ENCODE results near the gene SNRNP200.
A peak's percentile ranks its signal among the peaks of the same experiment; 100 is the strongest.

SNRNP200 gene

DNA sequence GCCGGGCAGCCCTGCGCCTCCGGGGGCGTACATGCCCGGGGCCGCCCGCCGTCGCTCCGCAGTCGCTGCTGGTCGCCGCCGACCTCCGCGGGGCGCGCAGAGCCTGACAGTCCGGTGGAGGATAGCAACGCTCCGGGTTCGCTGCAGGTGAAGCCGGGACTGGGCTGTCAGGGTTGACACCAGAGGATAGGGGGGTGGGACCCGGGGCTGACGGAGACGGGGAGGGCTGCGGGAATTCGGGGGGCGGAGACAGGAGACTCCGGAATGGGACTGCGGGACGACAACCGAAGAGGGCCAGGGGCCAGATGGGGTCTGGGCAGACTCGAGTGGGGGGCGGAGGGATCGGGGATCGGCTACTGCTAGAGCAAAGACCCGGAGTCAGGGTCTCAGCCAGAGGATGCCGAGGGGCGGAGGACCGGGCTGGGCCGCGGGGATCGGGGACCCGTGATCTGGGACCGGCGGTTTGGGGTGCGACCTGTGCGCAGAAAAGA, 40.0 kb downstream of the SNRNP200 start (continued):
- no peak for TF ChIP-seq TCF7L2 (IDR thresholded peaks at IDR 0.05; ENCODE audit: borderline replicate concordance, low read depth, low read length)
- TF ChIP-seq ZNF37A (tag by site-specific recombination; IDR thresholded peaks at IDR 0.05) = no peak
- TF ChIP-seq SP3 (tag by site-specific recombination; IDR thresholded peaks at IDR 0.05) = no peak
- TF ChIP-seq, protein P1, sequence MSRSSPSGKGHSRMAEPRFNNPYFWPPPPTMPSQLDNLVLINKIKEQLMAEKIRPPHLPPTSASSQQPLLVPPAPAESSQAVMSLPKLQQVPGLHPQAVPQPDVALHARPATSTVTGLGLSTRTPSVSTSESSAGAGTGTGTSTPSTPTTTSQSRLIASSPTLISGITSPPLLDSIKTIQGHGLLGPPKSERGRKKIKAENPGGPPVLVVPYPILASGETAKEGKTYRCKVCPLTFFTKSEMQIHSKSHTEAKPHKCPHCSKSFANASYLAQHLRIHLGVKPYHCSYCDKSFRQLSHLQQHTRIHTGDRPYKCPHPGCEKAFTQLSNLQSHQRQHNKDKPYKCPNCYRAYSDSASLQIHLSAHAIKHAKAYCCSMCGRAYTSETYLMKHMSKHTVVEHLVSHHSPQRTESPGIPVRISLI (tag by site-specific recombination; IDR thresholded peaks at IDR 0.05) = no peak
- TF ChIP-seq MYNN (tag by site-specific recombination; IDR thresholded peaks at IDR 0.05; ENCODE audit: borderline replicate concordance) = no peak
- TF ChIP-seq ZNF707 (tag by site-specific recombination; IDR thresholded peaks at IDR 0.05) = no peak
- TF ChIP-seq GLIS2 (tag by site-specific recombination; IDR thresholded peaks at IDR 0.05) = peak; percentile 47
- TF ChIP-seq ZNF677 (tag by site-specific recombination; IDR thresholded peaks at IDR 0.05) = no peak
- no peak for TF ChIP-seq ZNF221 (tag by site-specific recombination; IDR thresholded peaks at IDR 0.05; ENCODE audit: borderline replicate concordance)
- TF ChIP-seq ZBTB1 (tag by site-specific recombination; IDR thresholded peaks at IDR 0.05) = no peak
- TF ChIP-seq ZNF560 (tag by site-specific recombination; IDR thresholded peaks at IDR 0.05; ENCODE audit: borderline replicate concordance) = no peak
- TF ChIP-seq, protein P2, sequence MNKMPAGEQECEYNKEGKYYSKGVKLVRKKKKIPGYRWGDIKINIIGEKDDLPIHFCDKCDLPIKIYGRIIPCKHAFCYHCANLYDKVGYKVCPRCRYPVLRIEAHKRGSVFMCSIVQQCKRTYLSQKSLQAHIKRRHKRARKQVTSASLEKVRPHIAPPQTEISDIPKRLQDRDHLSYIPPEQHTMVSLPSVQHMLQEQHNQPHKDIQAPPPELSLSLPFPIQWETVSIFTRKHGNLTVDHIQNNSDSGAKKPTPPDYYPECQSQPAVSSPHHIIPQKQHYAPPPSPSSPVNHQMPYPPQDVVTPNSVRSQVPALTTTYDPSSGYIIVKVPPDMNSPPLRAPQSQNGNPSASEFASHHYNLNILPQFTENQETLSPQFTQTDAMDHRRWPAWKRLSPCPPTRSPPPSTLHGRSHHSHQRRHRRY (tag by site-specific recombination; IDR thresholded peaks at IDR 0.05) = no peak
- TF ChIP-seq ZNF610 (tag by site-specific recombination; IDR thresholded peaks at IDR 0.05; ENCODE audit: borderline replicate concordance) = no peak
- TF ChIP-seq, protein P3, sequence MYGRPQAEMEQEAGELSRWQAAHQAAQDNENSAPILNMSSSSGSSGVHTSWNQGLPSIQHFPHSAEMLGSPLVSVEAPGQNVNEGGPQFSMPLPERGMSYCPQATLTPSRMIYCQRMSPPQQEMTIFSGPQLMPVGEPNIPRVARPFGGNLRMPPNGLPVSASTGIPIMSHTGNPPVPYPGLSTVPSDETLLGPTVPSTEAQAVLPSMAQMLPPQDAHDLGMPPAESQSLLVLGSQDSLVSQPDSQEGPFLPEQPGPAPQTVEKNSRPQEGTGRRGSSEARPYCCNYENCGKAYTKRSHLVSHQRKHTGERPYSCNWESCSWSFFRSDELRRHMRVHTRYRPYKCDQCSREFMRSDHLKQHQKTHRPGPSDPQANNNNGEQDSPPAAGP (tag by site-specific recombination; IDR thresholded peaks at IDR 0.05) = no peak
- TF ChIP-seq ZSCAN16 (tag by site-specific recombination; IDR thresholded peaks at IDR 0.05) = no peak
- TF ChIP-seq GFI1B (tag by site-specific recombination; IDR thresholded peaks at IDR 0.05) = no peak
- TF ChIP-seq, protein P4, sequence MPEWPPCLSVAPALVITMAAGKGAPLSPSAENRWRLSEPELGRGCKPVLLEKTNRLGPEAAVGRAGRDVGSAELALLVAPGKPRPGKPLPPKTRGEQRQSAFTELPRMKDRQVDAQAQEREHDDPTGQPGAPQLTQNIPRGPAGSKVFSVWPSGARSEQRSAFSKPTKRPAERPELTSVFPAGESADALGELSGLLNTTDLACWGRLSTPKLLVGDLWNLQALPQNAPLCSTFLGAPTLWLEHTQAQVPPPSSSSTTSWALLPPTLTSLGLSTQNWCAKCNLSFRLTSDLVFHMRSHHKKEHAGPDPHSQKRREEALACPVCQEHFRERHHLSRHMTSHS (tag by site-specific recombination; IDR thresholded peaks at IDR 0.05) = no peak
- TF ChIP-seq, protein P5, sequence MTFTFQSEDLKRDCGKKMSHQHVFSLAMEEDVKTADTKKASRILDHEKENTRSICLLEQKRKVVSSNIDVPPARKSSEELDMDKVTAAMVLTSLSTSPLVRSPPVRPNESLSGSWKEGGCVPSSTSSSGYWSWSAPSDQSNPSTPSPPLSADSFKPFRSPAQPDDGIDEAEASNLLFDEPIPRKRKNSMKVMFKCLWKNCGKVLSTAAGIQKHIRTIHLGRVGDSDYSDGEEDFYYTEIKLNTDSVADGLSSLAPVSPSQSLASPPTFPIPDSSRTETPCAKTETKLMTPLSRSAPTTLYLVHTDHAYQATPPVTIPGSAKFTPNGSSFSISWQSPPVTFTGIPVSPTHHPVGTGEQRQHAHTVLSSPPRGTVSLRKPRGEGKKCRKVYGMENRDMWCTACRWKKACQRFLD (tag by site-specific recombination; IDR thresholded peaks at IDR 0.05) = no peak
- TF ChIP-seq ZNF335 (tag by site-specific recombination; conservative IDR thresholded peaks at IDR 0.05) = peak; percentile 84
- TF ChIP-seq ZNF175 (tag by site-specific recombination; IDR thresholded peaks at IDR 0.05) = no peak
- no peak for TF ChIP-seq KLF10 (tag by site-specific recombination; IDR thresholded peaks at IDR 0.05)
- TF ChIP-seq, protein P6, sequence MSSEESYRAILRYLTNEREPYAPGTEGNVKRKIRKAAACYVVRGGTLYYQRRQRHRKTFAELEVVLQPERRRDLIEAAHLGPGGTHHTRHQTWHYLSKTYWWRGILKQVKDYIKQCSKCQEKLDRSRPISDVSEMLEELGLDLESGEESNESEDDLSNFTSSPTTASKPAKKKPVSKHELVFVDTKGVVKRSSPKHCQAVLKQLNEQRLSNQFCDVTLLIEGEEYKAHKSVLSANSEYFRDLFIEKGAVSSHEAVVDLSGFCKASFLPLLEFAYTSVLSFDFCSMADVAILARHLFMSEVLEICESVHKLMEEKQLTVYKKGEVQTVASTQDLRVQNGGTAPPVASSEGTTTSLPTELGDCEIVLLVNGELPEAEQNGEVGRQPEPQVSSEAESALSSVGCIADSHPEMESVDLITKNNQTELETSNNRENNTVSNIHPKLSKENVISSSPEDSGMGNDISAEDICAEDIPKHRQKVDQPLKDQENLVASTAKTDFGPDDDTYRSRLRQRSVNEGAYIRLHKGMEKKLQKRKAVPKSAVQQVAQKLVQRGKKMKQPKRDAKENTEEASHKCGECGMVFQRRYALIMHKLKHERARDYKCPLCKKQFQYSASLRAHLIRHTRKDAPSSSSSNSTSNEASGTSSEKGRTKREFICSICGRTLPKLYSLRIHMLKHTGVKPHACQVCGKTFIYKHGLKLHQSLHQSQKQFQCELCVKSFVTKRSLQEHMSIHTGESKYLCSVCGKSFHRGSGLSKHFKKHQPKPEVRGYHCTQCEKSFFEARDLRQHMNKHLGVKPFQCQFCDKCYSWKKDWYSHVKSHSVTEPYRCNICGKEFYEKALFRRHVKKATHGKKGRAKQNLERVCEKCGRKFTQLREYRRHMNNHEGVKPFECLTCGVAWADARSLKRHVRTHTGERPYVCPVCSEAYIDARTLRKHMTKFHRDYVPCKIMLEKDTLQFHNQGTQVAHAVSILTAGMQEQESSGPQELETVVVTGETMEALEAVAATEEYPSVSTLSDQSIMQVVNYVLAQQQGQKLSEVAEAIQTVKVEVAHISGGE (tag by site-specific recombination; conservative IDR thresholded peaks at IDR 0.05; ENCODE audit: low read depth) = no peak
- no peak for TF ChIP-seq ZBTB20 (tag by site-specific recombination; IDR thresholded peaks at IDR 0.05)
- no peak for TF ChIP-seq IKZF3 (tag by site-specific recombination; IDR thresholded peaks at IDR 0.05)
- no peak for TF ChIP-seq ZEB2 (tag by site-specific recombination; IDR thresholded peaks at IDR 0.05)
- TF ChIP-seq KLF8 (tag by site-specific recombination; IDR thresholded peaks at IDR 0.05) = peak; percentile 60; the same call in 1 of the 2 replicates
- TF ChIP-seq, protein P7, sequence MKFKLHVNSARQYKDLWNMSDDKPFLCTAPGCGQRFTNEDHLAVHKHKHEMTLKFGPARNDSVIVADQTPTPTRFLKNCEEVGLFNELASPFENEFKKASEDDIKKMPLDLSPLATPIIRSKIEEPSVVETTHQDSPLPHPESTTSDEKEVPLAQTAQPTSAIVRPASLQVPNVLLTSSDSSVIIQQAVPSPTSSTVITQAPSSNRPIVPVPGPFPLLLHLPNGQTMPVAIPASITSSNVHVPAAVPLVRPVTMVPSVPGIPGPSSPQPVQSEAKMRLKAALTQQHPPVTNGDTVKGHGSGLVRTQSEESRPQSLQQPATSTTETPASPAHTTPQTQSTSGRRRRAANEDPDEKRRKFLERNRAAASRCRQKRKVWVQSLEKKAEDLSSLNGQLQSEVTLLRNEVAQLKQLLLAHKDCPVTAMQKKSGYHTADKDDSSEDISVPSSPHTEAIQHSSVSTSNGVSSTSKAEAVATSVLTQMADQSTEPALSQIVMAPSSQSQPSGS (tag by site-specific recombination; IDR thresholded peaks at IDR 0.05; ENCODE audit: low read depth) = no peak
- no peak for TF ChIP-seq TRIM28 (IDR thresholded peaks at IDR 0.05; ENCODE audit: borderline replicate concordance, low read length)
- TF ChIP-seq ZNF510 (tag by site-specific recombination; IDR thresholded peaks at IDR 0.05; ENCODE audit: insufficient replicate concordance) = no peak
- TF ChIP-seq ZNF391 (tag by site-specific recombination; IDR thresholded peaks at IDR 0.05; ENCODE audit: borderline replicate concordance, low read depth) = peak; percentile 31; the same call in 1 of the 2 replicates
- TF ChIP-seq ZNF660 (tag by site-specific recombination; IDR thresholded peaks at IDR 0.05) = no peak
- no peak for TF ChIP-seq YY2 (tag by site-specific recombination; IDR thresholded peaks at IDR 0.05)
